ENCODE results near the gene EPHB1. TPM values are rescaled to one million over a fixed set of nuclear protein-coding genes. Genes with fewer than 3 reads are reported as not detected.

EPHB1 gene
- total RNA-seq, 1 experiment from 2014 or later, result 0.86 TPM

DNA sequence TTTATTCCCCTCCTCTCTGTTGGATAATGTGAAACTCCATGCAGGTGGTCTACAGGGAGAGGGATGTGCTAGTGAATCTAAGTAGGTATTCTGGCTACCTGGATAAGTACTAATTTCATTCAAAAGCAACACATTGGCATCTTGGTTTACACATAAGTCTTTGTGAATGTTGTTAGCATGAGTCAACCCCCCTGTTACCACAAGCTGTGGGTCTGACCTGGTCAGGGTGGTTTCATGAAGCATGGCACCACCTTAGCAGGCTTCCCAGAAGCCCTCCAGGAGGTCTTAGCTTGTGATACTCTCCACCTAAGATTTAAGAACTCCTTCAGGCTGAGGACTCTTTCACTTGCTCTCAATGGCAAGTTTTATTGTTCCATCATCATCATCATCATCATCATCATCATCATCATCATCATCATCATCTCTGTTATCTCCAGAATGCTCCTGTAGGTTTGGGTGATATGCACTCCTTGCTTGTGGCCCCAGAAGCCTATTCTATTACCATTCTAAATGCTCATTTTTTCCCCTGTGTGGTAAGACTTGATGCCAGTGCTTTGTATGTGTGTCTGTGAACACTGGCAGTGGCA lies 62.8 kb downstream of the EPHB1 start:
- intact Hi-C loops (cut with micrococcal nuclease), result no loop called here
- Histone ChIP-seq H3K36me3 (ENCODE audit: control insufficient read depth in 1 of 2, insufficient read depth in 2 of 2, low read length in 2 of 2) (no peaks in the 10 kb centered on the region), H3K4me1 (ENCODE audit: control insufficient read depth in 1 of 2, insufficient read depth in 2 of 2, low read length in 2 of 2) (no peaks in the 10 kb centered on the region), H4K20me1 (ENCODE audit: insufficient read depth) (no peaks in the 10 kb centered on the region), H3K9me3 (ENCODE audit: control insufficient read depth in 1 of 2, insufficient read depth in 1 of 2, low read depth in 1 of 2, low read length in 2 of 2) (no peaks in the 10 kb centered on the region), H2AFZ (ENCODE audit: low read depth, low read length, poor library complexity, severe bottlenecking) (no peak overlapping the region), H3K9me2 (ENCODE audit: insufficient read depth) (no peaks in the 10 kb centered on the region), H3K27ac (ENCODE audit: low read depth, low read length) (no peak overlapping the region), H3K27me3 (ENCODE audit: insufficient read depth, low read length) (peaks cover 40% of the 10 kb centered on the region), H3K9ac (ENCODE audit: low read length) (no peak overlapping the region), H3K79me2 (ENCODE audit: insufficient read depth, low read length) (no peaks in the 10 kb centered on the region), H3K4me3 (replicated peaks in 1 of 2; ENCODE audit: low read depth in 1 of 2, low read length in 2 of 2) (no peak overlapping the region), H3K4me2 (ENCODE audit: low read length) (no peak overlapping the region)
- RAD21 ChIA-PET (ENCODE audit: low non-redundant PET in 1 of 2, low total read pairs in 2 of 2, uncharacterized antibody in 2 of 2, unreplicated experiment in 2 of 2), result no interaction called here
- POLR2A ChIA-PET, result no interaction called here
- BruUV-seq (replicated peaks), result no TSS peak
- TF ChIP-seq TCF7L2 (IDR thresholded peaks at IDR 0.05; ENCODE audit: borderline replicate concordance, extremely low read depth, insufficient read depth, insufficient read length) (no peak), ELF1 (IDR thresholded peaks at IDR 0.05; ENCODE audit: borderline replicate concordance, low read depth) (no peak), EZH2 (IDR thresholded peaks at IDR 0.05) (no peak), CEBPB (IDR thresholded peaks at IDR 0.05; ENCODE audit: low read depth) (no peak), EGR1 (IDR thresholded peaks at IDR 0.05; ENCODE audit: low read depth) (no peak), MAX (IDR thresholded peaks at IDR 0.05) (no peak), SP1 (IDR thresholded peaks at IDR 0.05; ENCODE audit: low read depth) (no peak), RAD21 (IDR thresholded peaks at IDR 0.05; ENCODE audit: low read depth) (no peak), SIN3A (IDR thresholded peaks at IDR 0.05; ENCODE audit: low read depth) (no peak), FOSL1 (IDR thresholded peaks at IDR 0.05; ENCODE audit: low read depth) (no peak), YY1 (IDR thresholded peaks at IDR 0.05; ENCODE audit: extremely low read depth, insufficient replicate concordance, low read depth, low read length) (no peak), JUND (IDR thresholded peaks at IDR 0.05) (no peak), SRF (IDR thresholded peaks at IDR 0.05; ENCODE audit: low read depth) (no peak), CBX3 (IDR thresholded peaks at IDR 0.05; ENCODE audit: low read depth) (no peak)
- TF ChIP-seq, protein P1, sequence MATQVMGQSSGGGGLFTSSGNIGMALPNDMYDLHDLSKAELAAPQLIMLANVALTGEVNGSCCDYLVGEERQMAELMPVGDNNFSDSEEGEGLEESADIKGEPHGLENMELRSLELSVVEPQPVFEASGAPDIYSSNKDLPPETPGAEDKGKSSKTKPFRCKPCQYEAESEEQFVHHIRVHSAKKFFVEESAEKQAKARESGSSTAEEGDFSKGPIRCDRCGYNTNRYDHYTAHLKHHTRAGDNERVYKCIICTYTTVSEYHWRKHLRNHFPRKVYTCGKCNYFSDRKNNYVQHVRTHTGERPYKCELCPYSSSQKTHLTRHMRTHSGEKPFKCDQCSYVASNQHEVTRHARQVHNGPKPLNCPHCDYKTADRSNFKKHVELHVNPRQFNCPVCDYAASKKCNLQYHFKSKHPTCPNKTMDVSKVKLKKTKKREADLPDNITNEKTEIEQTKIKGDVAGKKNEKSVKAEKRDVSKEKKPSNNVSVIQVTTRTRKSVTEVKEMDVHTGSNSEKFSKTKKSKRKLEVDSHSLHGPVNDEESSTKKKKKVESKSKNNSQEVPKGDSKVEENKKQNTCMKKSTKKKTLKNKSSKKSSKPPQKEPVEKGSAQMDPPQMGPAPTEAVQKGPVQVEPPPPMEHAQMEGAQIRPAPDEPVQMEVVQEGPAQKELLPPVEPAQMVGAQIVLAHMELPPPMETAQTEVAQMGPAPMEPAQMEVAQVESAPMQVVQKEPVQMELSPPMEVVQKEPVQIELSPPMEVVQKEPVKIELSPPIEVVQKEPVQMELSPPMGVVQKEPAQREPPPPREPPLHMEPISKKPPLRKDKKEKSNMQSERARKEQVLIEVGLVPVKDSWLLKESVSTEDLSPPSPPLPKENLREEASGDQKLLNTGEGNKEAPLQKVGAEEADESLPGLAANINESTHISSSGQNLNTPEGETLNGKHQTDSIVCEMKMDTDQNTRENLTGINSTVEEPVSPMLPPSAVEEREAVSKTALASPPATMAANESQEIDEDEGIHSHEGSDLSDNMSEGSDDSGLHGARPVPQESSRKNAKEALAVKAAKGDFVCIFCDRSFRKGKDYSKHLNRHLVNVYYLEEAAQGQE (IDR thresholded peaks at IDR 0.05; ENCODE audit: low read depth), result no peak
- TF ChIP-seq, protein P2, sequence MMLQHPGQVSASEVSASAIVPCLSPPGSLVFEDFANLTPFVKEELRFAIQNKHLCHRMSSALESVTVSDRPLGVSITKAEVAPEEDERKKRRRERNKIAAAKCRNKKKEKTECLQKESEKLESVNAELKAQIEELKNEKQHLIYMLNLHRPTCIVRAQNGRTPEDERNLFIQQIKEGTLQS (IDR thresholded peaks at IDR 0.05), result no peak
- ATAC-seq, result no peak
- CTCF ChIA-PET, result no interaction called here
- DNase-seq (ENCODE audit: low read depth, low spot score), result no peak

Measured in HCT116 (cell line).